WTC11 (cell line): ENCODE results near the gene SPRR2B.

Experiments
- TF ChIP-seq, protein P1 (sequence below): sonication (generic); formaldehyde crosslinking; IDR thresholded peaks from 2 replicates; pipeline ENCODE4 v1.8.1; 2022; ENCODE audit warnings: low read depth, missing genetic modification reagents, borderline replicate concordance
- TF ChIP-seq, protein P2 (sequence below): fragments of 200-600 bp; IDR thresholded peaks from 2 replicates; pipeline ENCODE4 v1.8.0; 2022; ENCODE audit warnings: antibody characterized with exemption
- TF ChIP-seq, protein P3 (sequence below): sonication (generic); formaldehyde crosslinking; IDR thresholded peaks from 2 replicates; pipeline ENCODE4 v1.8.0; 2022; ENCODE audit warnings: mild to moderate bottlenecking, missing genetic modification reagents
- TF ChIP-seq, protein P4 (sequence below): sonication (generic); formaldehyde crosslinking; conservative IDR thresholded peaks from 2 replicates; pipeline ENCODE4 v1.8.1; 2022; ENCODE audit warnings: mild to moderate bottlenecking, missing genetic modification reagents

DNA sequence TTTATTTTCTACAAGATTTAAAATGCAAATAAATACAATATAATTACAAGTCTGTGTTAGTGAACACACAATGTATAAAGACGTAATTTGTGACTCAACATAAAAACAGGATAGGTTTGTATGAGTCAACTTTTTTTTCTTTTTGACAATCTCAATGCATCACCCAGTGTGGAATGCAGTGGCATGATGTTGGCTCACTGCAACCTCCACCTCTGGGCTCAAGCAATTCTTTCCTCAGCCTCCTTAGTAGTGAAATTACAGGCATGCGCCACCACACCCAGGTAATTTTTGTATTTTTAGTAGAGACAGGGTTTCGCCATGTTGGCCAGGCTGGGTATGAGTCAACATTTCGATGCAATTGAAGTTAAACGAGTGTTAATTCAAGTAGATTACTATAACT is 28.8 kb upstream of the SPRR2B start:
- TF ChIP-seq, protein P1, sequence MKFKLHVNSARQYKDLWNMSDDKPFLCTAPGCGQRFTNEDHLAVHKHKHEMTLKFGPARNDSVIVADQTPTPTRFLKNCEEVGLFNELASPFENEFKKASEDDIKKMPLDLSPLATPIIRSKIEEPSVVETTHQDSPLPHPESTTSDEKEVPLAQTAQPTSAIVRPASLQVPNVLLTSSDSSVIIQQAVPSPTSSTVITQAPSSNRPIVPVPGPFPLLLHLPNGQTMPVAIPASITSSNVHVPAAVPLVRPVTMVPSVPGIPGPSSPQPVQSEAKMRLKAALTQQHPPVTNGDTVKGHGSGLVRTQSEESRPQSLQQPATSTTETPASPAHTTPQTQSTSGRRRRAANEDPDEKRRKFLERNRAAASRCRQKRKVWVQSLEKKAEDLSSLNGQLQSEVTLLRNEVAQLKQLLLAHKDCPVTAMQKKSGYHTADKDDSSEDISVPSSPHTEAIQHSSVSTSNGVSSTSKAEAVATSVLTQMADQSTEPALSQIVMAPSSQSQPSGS = no peak
- TF ChIP-seq, protein P2, sequence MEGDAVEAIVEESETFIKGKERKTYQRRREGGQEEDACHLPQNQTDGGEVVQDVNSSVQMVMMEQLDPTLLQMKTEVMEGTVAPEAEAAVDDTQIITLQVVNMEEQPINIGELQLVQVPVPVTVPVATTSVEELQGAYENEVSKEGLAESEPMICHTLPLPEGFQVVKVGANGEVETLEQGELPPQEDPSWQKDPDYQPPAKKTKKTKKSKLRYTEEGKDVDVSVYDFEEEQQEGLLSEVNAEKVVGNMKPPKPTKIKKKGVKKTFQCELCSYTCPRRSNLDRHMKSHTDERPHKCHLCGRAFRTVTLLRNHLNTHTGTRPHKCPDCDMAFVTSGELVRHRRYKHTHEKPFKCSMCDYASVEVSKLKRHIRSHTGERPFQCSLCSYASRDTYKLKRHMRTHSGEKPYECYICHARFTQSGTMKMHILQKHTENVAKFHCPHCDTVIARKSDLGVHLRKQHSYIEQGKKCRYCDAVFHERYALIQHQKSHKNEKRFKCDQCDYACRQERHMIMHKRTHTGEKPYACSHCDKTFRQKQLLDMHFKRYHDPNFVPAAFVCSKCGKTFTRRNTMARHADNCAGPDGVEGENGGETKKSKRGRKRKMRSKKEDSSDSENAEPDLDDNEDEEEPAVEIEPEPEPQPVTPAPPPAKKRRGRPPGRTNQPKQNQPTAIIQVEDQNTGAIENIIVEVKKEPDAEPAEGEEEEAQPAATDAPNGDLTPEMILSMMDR = no peak
- TF ChIP-seq, protein P3, sequence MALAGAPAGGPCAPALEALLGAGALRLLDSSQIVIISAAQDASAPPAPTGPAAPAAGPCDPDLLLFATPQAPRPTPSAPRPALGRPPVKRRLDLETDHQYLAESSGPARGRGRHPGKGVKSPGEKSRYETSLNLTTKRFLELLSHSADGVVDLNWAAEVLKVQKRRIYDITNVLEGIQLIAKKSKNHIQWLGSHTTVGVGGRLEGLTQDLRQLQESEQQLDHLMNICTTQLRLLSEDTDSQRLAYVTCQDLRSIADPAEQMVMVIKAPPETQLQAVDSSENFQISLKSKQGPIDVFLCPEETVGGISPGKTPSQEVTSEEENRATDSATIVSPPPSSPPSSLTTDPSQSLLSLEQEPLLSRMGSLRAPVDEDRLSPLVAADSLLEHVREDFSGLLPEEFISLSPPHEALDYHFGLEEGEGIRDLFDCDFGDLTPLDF (CRISPR knock-in tag) = no peak
- TF ChIP-seq, protein P4, sequence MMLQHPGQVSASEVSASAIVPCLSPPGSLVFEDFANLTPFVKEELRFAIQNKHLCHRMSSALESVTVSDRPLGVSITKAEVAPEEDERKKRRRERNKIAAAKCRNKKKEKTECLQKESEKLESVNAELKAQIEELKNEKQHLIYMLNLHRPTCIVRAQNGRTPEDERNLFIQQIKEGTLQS (CRISPR knock-in tag) = no peak
